SU-DHL-6 (cell line): ENCODE results near the gene TEKTIP1.
"Not testable (repeated sequence)": the region's sequence is repeated elsewhere in the genome, so short reads cannot be mapped to it uniquely, and the experiment has no call there.

Source experiments
- H2AFZ ChIP-seq: fragments of 200-600 bp; sonication (generic); 2 replicates; pipeline ENCODE4 v1.6.1; 2014; ENCODE audit warnings: low read depth, mild to moderate bottlenecking, moderate library complexity, mixed read lengths, antibody characterized with exemption, low read length; ENCODE audit not compliant: severe bottlenecking
- H3F3A ChIP-seq: fragments of 200-600 bp; shearing (Covaris generic); 2 replicates; pipeline ENCODE4 v1.6.0; 2016; ENCODE audit warnings: antibody characterized with exemption, mild to moderate bottlenecking; ENCODE audit not compliant: insufficient read depth
- H3K27ac ChIP-seq: fragments of 200-600 bp; sonication (generic); 2 replicates; pipeline ENCODE4 v1.5.1; 2016; ENCODE audit warnings: low read depth, mild to moderate bottlenecking, low read length, moderate library complexity, mixed read lengths
- H3K27me3 ChIP-seq: fragments of 200-600 bp; sonication (generic), shearing (Covaris generic); 2 replicates; pipeline ENCODE4 v1.6.0; 2014; ENCODE audit warnings: mild to moderate bottlenecking, low read length
- H3K36me3 ChIP-seq: fragments of 200-600 bp; sonication (generic); 2 replicates; pipeline ENCODE4 v1.6.1; 2014; ENCODE audit warnings: mild to moderate bottlenecking, low read length, mixed read lengths
- H3K4me2 ChIP-seq: fragments of 300-600, 200-600 bp; shearing (Covaris generic), sonication (generic); 2 replicates; pipeline ENCODE4 v1.6.0; 2014; ENCODE audit warnings: low read length, low read depth, mild to moderate bottlenecking; ENCODE audit not compliant: poor library complexity, severe bottlenecking
- H3K4me3 ChIP-seq: fragments of 200-600 bp; sonication (generic); 2 replicates; pipeline ENCODE4 v1.5.1; 2014; ENCODE audit warnings: antibody characterized with exemption, low read length, mild to moderate bottlenecking, mixed read lengths; ENCODE audit not compliant: insufficient read depth, poor library complexity, severe bottlenecking
- H3K79me2 ChIP-seq: fragments of 200-600 bp; sonication (generic); 2 replicates; pipeline ENCODE4 v1.6.1; 2014; ENCODE audit warnings: mild to moderate bottlenecking, low read length, moderate library complexity; ENCODE audit not compliant: insufficient read depth
- H3K9ac ChIP-seq: fragments of 200-600 bp; sonication (generic); 2 replicates; pipeline ENCODE4 v1.7.0; 2014; ENCODE audit warnings: mild to moderate bottlenecking, low read length
- H3K9me2 ChIP-seq: fragments of 200-600 bp; sonication (generic); replicated peaks from 2 replicates; pipeline ENCODE4 v1.6.1; 2014; ENCODE audit warnings: low read length; ENCODE audit not compliant: insufficient read depth
- H3K9me3 ChIP-seq: fragments of 200-600 bp; sonication (generic); 2 replicates; pipeline ENCODE4 v1.6.1; 2014; ENCODE audit warnings: low read length, mixed read lengths; ENCODE audit not compliant: insufficient read depth
- H4K20me1 ChIP-seq: fragments of 200-600 bp; sonication (generic); 2 replicates; pipeline ENCODE4 v1.6.1; 2014; ENCODE audit warnings: low read depth, mild to moderate bottlenecking, antibody characterized with exemption, low read length, moderate library complexity, mixed read lengths
- EZH2phosphoT487 ChIP-seq: fragments of 200-600 bp; sonication (generic), shearing (Covaris generic); conservative IDR thresholded peaks from 2 replicates; pipeline ENCODE4 v1.6.1; 2018; ENCODE audit warnings: mild to moderate bottlenecking, antibody characterized with exemption, low read length, moderate library complexity, mixed read lengths
- TF ChIP-seq, protein P1 (sequence below): fragments of 200-600 bp; sonication (generic); IDR thresholded peaks from one replicate; pipeline ENCODE4 v1.5.1; 2017; ENCODE audit warnings: antibody characterized with exemption, mild to moderate bottlenecking, low read length, moderate library complexity; ENCODE audit not compliant: insufficient read depth, poor library complexity, severe bottlenecking

The TEKTIP1 gene

GRCh38 chr19:3528539-3529211, 10.3 kb upstream of the TEKTIP1 start:
- H2AFZ ChIP-seq = no peak overlapping the region
- no peaks in the 10 kb centered on the region for H3K9me2 ChIP-seq
- H3K36me3 ChIP-seq = no peaks in the 10 kb centered on the region
- H3K9me3 ChIP-seq = no peaks in the 10 kb centered on the region
- no peak overlapping the region for H3K4me2 ChIP-seq
- H3K4me3 ChIP-seq = no peak overlapping the region
- no peaks in the 10 kb centered on the region for H3K79me2 ChIP-seq
- no peak overlapping the region for H3K9ac ChIP-seq
- no peaks in the 10 kb centered on the region for H4K20me1 ChIP-seq
- no peaks in the 10 kb centered on the region for H3K27me3 ChIP-seq
- TF ChIP-seq, protein P1, sequence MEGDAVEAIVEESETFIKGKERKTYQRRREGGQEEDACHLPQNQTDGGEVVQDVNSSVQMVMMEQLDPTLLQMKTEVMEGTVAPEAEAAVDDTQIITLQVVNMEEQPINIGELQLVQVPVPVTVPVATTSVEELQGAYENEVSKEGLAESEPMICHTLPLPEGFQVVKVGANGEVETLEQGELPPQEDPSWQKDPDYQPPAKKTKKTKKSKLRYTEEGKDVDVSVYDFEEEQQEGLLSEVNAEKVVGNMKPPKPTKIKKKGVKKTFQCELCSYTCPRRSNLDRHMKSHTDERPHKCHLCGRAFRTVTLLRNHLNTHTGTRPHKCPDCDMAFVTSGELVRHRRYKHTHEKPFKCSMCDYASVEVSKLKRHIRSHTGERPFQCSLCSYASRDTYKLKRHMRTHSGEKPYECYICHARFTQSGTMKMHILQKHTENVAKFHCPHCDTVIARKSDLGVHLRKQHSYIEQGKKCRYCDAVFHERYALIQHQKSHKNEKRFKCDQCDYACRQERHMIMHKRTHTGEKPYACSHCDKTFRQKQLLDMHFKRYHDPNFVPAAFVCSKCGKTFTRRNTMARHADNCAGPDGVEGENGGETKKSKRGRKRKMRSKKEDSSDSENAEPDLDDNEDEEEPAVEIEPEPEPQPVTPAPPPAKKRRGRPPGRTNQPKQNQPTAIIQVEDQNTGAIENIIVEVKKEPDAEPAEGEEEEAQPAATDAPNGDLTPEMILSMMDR = no peak
- no peak for TF ChIP-seq EZH2phosphoT487
- H3F3A ChIP-seq = no peaks in the 10 kb centered on the region
- no peak overlapping the region for H3K27ac ChIP-seq

GRCh38 chr19:3529299-3529698, 9.7 kb upstream of the TEKTIP1 start:
- H3K9me3 ChIP-seq, H4K20me1 ChIP-seq, H3K4me3 ChIP-seq, H3F3A ChIP-seq, H2AFZ ChIP-seq, H3K9ac ChIP-seq, H3K9me2 ChIP-seq, H3K79me2 ChIP-seq, H3K36me3 ChIP-seq, H3K27ac ChIP-seq, H3K4me2 ChIP-seq, H3K27me3 ChIP-seq: not testable (repeated sequence)

DNA sequence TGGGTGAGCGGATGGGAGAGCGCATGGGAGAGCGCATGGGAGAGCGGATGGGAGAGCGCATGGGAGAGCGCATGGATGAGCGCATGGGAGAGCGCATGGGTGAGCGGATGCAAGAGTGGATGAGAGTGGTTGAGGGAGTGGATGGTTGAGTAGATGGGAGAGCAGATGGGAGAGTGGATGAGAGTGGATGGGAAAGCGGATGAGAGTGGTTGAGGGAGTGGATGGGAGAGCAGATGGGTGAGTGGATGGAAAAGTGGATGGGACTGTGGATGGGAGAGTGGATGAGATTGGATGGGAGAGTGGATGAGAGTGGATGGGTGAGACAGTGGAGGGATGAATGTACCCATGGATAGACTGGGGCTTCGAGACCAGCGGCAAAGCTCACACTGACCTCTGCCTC, 8.6 kb upstream of the TEKTIP1 start:
- Histone ChIP-seq H3K9me3 (no peaks in the 10 kb centered on the region), H3K27me3 (no peaks in the 10 kb centered on the region), H4K20me1 (no peaks in the 10 kb centered on the region), H3K4me2 (no peak overlapping the region), H3K9me2 (no peaks in the 10 kb centered on the region), H3K9ac (no peak overlapping the region), H3K79me2 (no peaks in the 10 kb centered on the region), H3K36me3 (no peaks in the 10 kb centered on the region), H2AFZ (no peak overlapping the region), H3K27ac (no peak overlapping the region), H3K4me3 (no peak overlapping the region), H3F3A (no peaks in the 10 kb centered on the region)
- TF ChIP-seq, protein P1 = no peak
- TF ChIP-seq EZH2phosphoT487 = no peak

GRCh38 chr19:3531716-3532115, 7.3 kb upstream of the TEKTIP1 start:
- Histone ChIP-seq H3K9me3 (no peaks in the 10 kb centered on the region), H3F3A (no peaks in the 10 kb centered on the region), H3K9me2 (no peaks in the 10 kb centered on the region), H3K9ac (no peak overlapping the region), H3K79me2 (no peaks in the 10 kb centered on the region), H2AFZ (no peak overlapping the region), H3K36me3 (no peaks in the 10 kb centered on the region), H4K20me1 (no peaks in the 10 kb centered on the region), H3K27ac (no peak overlapping the region), H3K27me3 (no peaks in the 10 kb centered on the region), H3K4me3 (no peak overlapping the region), H3K4me2 (no peak overlapping the region)
- no peak for TF ChIP-seq EZH2phosphoT487
- TF ChIP-seq, protein P1 = no peak
